Hepatocyte (in vitro differentiated cells): Measurements from ENCODE around the gene ATP1A2.

Source experiments
- CTCF ChIP-seq: fragments of 200-600 bp; sonication (generic); IDR thresholded peaks from 2 replicates; pipeline ENCODE4 v1.5.1; 2016; ENCODE audit warnings: antibody characterized with exemption, mild to moderate bottlenecking; ENCODE audit not compliant: poor library complexity
- EZH2 ChIP-seq: fragments of 200-600 bp; sonication (generic); IDR thresholded peaks from 2 replicates; pipeline ENCODE4 v1.6.1; 2016; ENCODE audit warnings: antibody characterized with exemption, mild to moderate bottlenecking, borderline replicate concordance
- EZH2phosphoT487 ChIP-seq: fragments of 200-600 bp; sonication (generic); IDR thresholded peaks from one replicate; pipeline ENCODE4 v1.6.1; 2018; ENCODE audit warnings: antibody characterized with exemption, mild to moderate bottlenecking, low read depth, moderate library complexity; ENCODE audit not compliant: unreplicated experiment, severe bottlenecking

GRCh38 chr1:160168016-160168415 lies 52.5 kb downstream of the ATP1A2 start:
- TF ChIP-seq CTCF = no peak
- TF ChIP-seq EZH2 = no peak
- no peak for TF ChIP-seq EZH2phosphoT487
